GM08714 (cell line): ENCODE measurements around the gene PIP5K1B.

Source experiments
- H3K4me3 ChIP-seq: fragments of 200-500 bp; sonication (Bioruptor generic); 2 replicates; pipeline ENCODE4 v1.5.1; 2014; ENCODE audit warnings: mild to moderate bottlenecking, low read length, inconsistent platforms
- ZNF274 ChIP-seq: IDR thresholded peaks from 2 replicates; pipeline ENCODE4 v1.6.1; 2012; ENCODE audit warnings: mild to moderate bottlenecking, low read depth, low read length

PIP5K1B gene

GRCh38 chr9:69019808-69020207 is 314.8 kb downstream of the PIP5K1B start:
- no peak for TF ChIP-seq ZNF274
- no peak overlapping the region for H3K4me3 ChIP-seq

- no peak overlapping the region for H3K4me3 ChIP-seq
- no peak for TF ChIP-seq ZNF274
Observed at GRCh38 chr9:69020301-69021145, 315.5 kb downstream of the PIP5K1B start.

- no peak for TF ChIP-seq ZNF274
- no peak overlapping the region for H3K4me3 ChIP-seq
Observed at GRCh38 chr9:69023650-69024049, 318.6 kb downstream of the PIP5K1B start.

- no peak overlapping the region for H3K4me3 ChIP-seq
- no peak for TF ChIP-seq ZNF274
Observed at GRCh38 chr9:69027355-69028097, 322.5 kb downstream of the PIP5K1B start.

- no peak overlapping the region for H3K4me3 ChIP-seq
- no peak for TF ChIP-seq ZNF274
Observed at GRCh38 chr9:69028754-69029153, 323.7 kb downstream of the PIP5K1B start.

- TF ChIP-seq ZNF274 = no peak
- H3K4me3 ChIP-seq = no peak overlapping the region
Observed at GRCh38 chr9:69029535-69029934, 324.5 kb downstream of the PIP5K1B start.

- no peak overlapping the region for H3K4me3 ChIP-seq
- no peak for TF ChIP-seq ZNF274
Observed at GRCh38 chr9:69030851-69031645, 326.0 kb downstream of the PIP5K1B start.

GRCh38 chr9:69034071-69034470 is 329.0 kb downstream of the PIP5K1B start:
- H3K4me3 ChIP-seq = no peak overlapping the region
- no peak for TF ChIP-seq ZNF274

- peak within 1 kb of the TSS; percentile 91 for H3K4me3 ChIP-seq
- no peak for TF ChIP-seq ZNF274
Observed at GRCh38 chr9:69035438-69036308, 330.6 kb downstream of the PIP5K1B start, which contains the start of gene FXN. Gene FXN, plus strand, starts transcription at chr9:69035752. Its CDS starts 31 bp downstream, at chr9:69035783.

GRCh38 chr9:69036309-69036708 is 331.3 kb downstream of the PIP5K1B start:
- peak overlapping the region; percentile 91 for H3K4me3 ChIP-seq
- TF ChIP-seq ZNF274 = no peak

GRCh38 chr9:69036799-69037198 is 331.8 kb downstream of the PIP5K1B start:
- no peak for TF ChIP-seq ZNF274
- peak overlapping the region; percentile 91; the same call in 1 of the 2 replicates for H3K4me3 ChIP-seq

- no peak for TF ChIP-seq ZNF274
- H3K4me3 ChIP-seq = no peak overlapping the region
Observed at GRCh38 chr9:69040646-69041045, 335.6 kb downstream of the PIP5K1B start.
